Dedifferentiated amniotic fluid mesenchymal stem cell (primary cell): ENCODE results near the gene FZD4.

ENCODE experiments used
- DNase-seq: peaks from one replicate; pipeline ENCODE4 v3.0.0-alpha.2; 2016; ENCODE audit errors: extremely low spot score

FZD4 gene

GRCh38 chr11:86912238-86912637, 43.0 kb downstream of the FZD4 start:
- DNase-seq: no peak

- no peak for DNase-seq
These were observed 44.6 kb downstream of the FZD4 start for GRCh38 chr11:86910592-86910991.

GRCh38 chr11:86906198-86906597, 49.0 kb downstream of the FZD4 start:
- DNase-seq: no peak

GRCh38 chr11:86905252-86905651, 49.9 kb downstream of the FZD4 start:
- no peak for DNase-seq

- DNase-seq: no peak
These were observed 51.2 kb downstream of the FZD4 start for GRCh38 chr11:86904001-86904400.

GRCh38 chr11:86902345-86902744, 52.9 kb downstream of the FZD4 start:
- no peak for DNase-seq

GRCh38 chr11:86901599-86901998, 53.6 kb downstream of the FZD4 start:
- DNase-seq: no peak

GRCh38 chr11:86900162-86900561, 55.0 kb downstream of the FZD4 start:
- no peak for DNase-seq

- no peak for DNase-seq
These were observed 56.5 kb downstream of the FZD4 start for GRCh38 chr11:86898689-86899088.

- peak; percentile 74 for DNase-seq
These were observed 58.8 kb downstream of the FZD4 start for GRCh38 chr11:86896441-86896841.
